ENCODE results near the gene MRPS35. TPM values are rescaled to one million over a fixed set of nuclear protein-coding genes. Genes with fewer than 3 reads are reported as not detected.

The MRPS35 gene
- total and polyA plus RNA-seq, 2 experiments from 2014 or later, result 58.1 to 58.7 TPM

DNA sequence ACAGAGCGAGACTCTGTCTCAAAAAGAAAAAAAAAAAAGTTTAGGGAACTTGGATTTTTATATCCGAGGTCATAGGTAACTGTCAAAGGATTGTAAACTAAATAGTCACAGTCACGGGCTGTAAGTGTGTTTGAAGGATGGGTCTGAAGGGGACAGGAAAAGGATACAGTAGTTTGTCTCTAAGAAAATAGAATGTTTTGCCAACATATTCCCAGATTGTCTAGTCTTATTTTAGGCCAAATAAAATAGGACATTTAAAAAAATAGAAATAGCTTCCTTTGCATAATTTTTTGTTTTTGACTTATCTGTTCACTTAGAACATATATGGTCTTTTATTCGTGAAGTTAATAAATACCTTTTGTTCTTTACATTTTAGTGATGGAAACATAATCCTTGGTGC lies 38.6 kb upstream of the MRPS35 start (continued):
- TF ChIP-seq, protein P1, sequence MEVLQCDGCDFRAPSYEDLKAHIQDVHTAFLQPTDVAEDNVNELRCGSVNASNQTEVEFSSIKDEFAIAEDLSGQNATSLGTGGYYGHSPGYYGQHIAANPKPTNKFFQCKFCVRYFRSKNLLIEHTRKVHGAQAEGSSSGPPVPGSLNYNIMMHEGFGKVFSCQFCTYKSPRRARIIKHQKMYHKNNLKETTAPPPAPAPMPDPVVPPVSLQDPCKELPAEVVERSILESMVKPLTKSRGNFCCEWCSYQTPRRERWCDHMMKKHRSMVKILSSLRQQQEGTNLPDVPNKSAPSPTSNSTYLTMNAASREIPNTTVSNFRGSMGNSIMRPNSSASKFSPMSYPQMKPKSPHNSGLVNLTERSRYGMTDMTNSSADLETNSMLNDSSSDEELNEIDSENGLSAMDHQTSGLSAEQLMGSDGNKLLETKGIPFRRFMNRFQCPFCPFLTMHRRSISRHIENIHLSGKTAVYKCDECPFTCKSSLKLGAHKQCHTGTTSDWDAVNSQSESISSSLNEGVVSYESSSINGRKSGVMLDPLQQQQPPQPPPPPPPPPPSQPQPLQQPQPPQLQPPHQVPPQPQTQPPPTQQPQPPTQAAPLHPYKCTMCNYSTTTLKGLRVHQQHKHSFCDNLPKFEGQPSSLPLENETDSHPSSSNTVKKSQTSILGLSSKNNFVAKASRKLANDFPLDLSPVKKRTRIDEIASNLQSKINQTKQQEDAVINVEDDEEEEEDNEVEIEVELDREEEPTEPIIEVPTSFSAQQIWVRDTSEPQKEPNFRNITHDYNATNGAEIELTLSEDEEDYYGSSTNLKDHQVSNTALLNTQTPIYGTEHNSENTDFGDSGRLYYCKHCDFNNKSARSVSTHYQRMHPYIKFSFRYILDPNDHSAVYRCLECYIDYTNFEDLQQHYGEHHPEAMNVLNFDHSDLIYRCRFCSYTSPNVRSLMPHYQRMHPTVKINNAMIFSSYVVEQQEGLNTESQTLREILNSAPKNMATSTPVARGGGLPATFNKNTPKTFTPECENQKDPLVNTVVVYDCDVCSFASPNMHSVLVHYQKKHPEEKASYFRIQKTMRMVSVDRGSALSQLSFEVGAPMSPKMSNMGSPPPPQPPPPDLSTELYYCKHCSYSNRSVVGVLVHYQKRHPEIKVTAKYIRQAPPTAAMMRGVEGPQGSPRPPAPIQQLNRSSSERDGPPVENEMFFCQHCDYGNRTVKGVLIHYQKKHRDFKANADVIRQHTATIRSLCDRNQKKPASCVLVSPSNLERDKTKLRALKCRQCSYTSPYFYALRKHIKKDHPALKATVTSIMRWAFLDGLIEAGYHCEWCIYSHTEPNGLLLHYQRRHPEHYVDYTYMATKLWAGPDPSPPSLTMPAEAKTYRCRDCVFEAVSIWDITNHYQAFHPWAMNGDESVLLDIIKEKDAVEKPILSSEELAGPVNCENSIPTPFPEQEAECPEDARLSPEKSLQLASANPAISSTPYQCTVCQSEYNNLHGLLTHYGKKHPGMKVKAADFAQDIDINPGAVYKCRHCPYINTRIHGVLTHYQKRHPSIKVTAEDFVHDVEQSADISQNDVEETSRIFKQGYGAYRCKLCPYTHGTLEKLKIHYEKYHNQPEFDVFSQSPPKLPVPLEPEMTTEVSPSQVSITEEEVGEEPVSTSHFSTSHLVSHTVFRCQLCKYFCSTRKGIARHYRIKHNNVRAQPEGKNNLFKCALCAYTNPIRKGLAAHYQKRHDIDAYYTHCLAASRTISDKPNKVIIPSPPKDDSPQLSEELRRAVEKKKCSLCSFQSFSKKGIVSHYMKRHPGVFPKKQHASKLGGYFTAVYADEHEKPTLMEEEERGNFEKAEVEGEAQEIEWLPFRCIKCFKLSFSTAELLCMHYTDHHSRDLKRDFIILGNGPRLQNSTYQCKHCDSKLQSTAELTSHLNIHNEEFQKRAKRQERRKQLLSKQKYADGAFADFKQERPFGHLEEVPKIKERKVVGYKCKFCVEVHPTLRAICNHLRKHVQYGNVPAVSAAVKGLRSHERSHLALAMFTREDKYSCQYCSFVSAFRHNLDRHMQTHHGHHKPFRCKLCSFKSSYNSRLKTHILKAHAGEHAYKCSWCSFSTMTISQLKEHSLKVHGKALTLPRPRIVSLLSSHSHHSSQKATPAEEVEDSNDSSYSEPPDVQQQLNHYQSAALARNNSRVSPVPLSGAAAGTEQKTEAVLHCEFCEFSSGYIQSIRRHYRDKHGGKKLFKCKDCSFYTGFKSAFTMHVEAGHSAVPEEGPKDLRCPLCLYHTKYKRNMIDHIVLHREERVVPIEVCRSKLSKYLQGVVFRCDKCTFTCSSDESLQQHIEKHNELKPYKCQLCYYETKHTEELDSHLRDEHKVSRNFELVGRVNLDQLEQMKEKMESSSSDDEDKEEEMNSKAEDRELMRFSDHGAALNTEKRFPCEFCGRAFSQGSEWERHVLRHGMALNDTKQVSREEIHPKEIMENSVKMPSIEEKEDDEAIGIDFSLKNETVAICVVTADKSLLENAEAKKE (CRISPR knock-in tag; IDR thresholded peaks at IDR 0.05), result no peak
- TF ChIP-seq ZNF114 (CRISPR knock-in tag; IDR thresholded peaks at IDR 0.05), result no peak
- no peak for TF ChIP-seq CREB1 (CRISPR knock-in tag; IDR thresholded peaks at IDR 0.05; ENCODE audit: low read depth)

DNA sequence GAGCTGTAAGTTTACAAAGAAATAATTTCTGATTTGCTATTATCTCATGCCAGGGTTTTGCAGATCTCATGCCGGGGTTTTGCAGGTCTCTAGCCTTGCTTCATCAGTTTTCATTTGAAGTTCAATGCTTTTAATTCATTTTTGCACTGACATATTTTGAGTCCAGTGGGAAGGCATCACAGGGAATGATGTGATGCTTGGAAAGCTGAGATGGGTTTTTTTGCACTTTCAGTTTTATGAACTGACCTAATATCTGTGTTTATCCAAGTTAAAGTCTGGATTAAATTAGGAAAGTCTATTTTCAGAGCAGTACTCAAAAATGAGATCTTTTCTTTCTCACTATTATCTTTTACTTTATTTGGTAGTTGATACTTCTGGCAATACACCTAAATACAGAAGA lies 38.0 kb upstream of the MRPS35 start:
- Histone ChIP-seq H3K4me3 (no peak overlapping the region), H3K27me3 (ENCODE audit: insufficient read depth) (no peaks in the 10 kb centered on the region), H3K4me2 (no peak overlapping the region), H3K4me1 (ENCODE audit: insufficient read depth) (no peaks in the 10 kb centered on the region), H3K9me2 (ENCODE audit: insufficient read depth) (no peaks in the 10 kb centered on the region), H3K27ac (ENCODE audit: low read depth) (no peak overlapping the region), H4K20me1 (replicated peaks; ENCODE audit: insufficient read depth) (no peaks in the 10 kb centered on the region), H2AFZ (no peak overlapping the region), H3F3A (replicated peaks; ENCODE audit: low read depth) (no peaks in the 10 kb centered on the region), H3K36me3 (ENCODE audit: insufficient read depth) (no peaks in the 10 kb centered on the region), H3K79me2 (replicated peaks; ENCODE audit: insufficient read depth) (no peaks in the 10 kb centered on the region)
- no peak for TF ChIP-seq STAT1 (IDR thresholded peaks at IDR 0.05; ENCODE audit: unreplicated experiment)
- TF ChIP-seq, protein P2, sequence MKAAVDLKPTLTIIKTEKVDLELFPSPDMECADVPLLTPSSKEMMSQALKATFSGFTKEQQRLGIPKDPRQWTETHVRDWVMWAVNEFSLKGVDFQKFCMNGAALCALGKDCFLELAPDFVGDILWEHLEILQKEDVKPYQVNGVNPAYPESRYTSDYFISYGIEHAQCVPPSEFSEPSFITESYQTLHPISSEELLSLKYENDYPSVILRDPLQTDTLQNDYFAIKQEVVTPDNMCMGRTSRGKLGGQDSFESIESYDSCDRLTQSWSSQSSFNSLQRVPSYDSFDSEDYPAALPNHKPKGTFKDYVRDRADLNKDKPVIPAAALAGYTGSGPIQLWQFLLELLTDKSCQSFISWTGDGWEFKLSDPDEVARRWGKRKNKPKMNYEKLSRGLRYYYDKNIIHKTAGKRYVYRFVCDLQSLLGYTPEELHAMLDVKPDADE (IDR thresholded peaks at IDR 0.05), result no peak
- Mint-ChIP-seq H3K4me3 (no peak overlapping the region), H3K36me3 (ENCODE audit: low read depth) (peaks cover 2% of the 10 kb centered on the region; the same call in 1 of the 3 replicates), H3K9me3 (no peaks in the 10 kb centered on the region), H3K27me3 (ENCODE audit: insufficient read depth, low read depth, poor library complexity) (no peaks in the 10 kb centered on the region), H3K27ac (no peak overlapping the region), H3K4me1 (no peaks in the 10 kb centered on the region)
- ATAC-seq (no peak), DNase-seq (ENCODE audit: low spot score) (no peak)
